ENCODE results near the gene KCNQ5. TPM values are rescaled to one million over a fixed set of nuclear protein-coding genes. Genes with fewer than 3 reads are reported as not detected.

Gene KCNQ5
- total and polyA plus RNA-seq, 2 of the 8 experiments (the other 6 are each of a cell fraction or from before 2014, with no cell fraction given), result 0.83 to 1.2 TPM

GRCh38 chr6:73036689-73037088, 414.8 kb downstream of the KCNQ5 start:
- Histone ChIP-seq H2AK5ac (ENCODE audit: low read depth, low read length) (no peak overlapping the region), H3K4me2 (ENCODE audit: insufficient read depth in 1 of 2, low read depth in 2 of 2, low read length in 2 of 2) (no peak overlapping the region), H4K20me1 (replicated peaks in 1 of 2; ENCODE audit: control insufficient read depth in 1 of 2, insufficient read depth in 2 of 2, low read length in 2 of 2) (no peaks in the 10 kb centered on the region), H3K56ac (replicated peaks; ENCODE audit: insufficient read length, low read depth, low read length) (no peak overlapping the region), H3K79me2 (ENCODE audit: control insufficient read depth in 1 of 2, insufficient read depth in 2 of 2, low read length in 2 of 2) (no peaks in the 10 kb centered on the region), H3K4me1 (replicated peaks in 1 of 4; ENCODE audit: control insufficient read depth in 3 of 4, insufficient read depth in 4 of 4, low read length in 3 of 4) (no peaks in the 10 kb centered on the region), H3K9ac (replicated peaks in 1 of 4; ENCODE audit: extremely low read depth in 1 of 4, low read depth in 3 of 4, low read length in 3 of 4) (no peak overlapping the region), H3K14ac (ENCODE audit: insufficient read length) (no peak overlapping the region), H4K5ac (ENCODE audit: insufficient read length, low read depth, low read length) (no peak overlapping the region), H3K79me1 (ENCODE audit: low read depth, low read length) (no peaks in the 10 kb centered on the region), H2AFZ (ENCODE audit: low read length) (no peak overlapping the region), H4K8ac (ENCODE audit: extremely low read depth, insufficient read depth, low read length) (no peak overlapping the region), H2BK15ac (ENCODE audit: low read length) (no peak overlapping the region), H3K27me3 (replicated peaks in 1 of 4; ENCODE audit: control insufficient read depth in 3 of 4, extremely low read depth in 1 of 4, insufficient read depth in 3 of 4, low read length in 3 of 4) (no peaks in the 10 kb centered on the region), H3K23ac (ENCODE audit: insufficient read length) (no peak overlapping the region), H3K23me2 (ENCODE audit: low read depth, low read length) (no peaks in the 10 kb centered on the region), H3K36me3 (ENCODE audit: control insufficient read depth in 2 of 4, insufficient read depth in 4 of 4, low read length in 3 of 4) (no peaks in the 10 kb centered on the region; a peak in 1 of 8 replicates), H2BK5ac (ENCODE audit: low read depth, low read length) (no peak overlapping the region), H3K4ac (replicated peaks; ENCODE audit: insufficient read length, low read depth, low read length) (no peak overlapping the region), H3K4me3 (ENCODE audit: extremely low read depth in 1 of 4, insufficient read depth in 2 of 4, low read depth in 3 of 4, low read length in 4 of 4) (no peak overlapping the region), H3K18ac (ENCODE audit: extremely low read depth, low read length) (no peak overlapping the region), H3K9me3 (ENCODE audit: insufficient read depth in 2 of 2, low read depth in 1 of 2, low read length in 1 of 2) (no peaks in the 10 kb centered on the region), H2BK20ac (ENCODE audit: low read length) (no peak overlapping the region), H3K27ac (ENCODE audit: low read depth, low read length) (no peak overlapping the region), H2BK120ac (replicated peaks; ENCODE audit: low read depth, low read length) (no peak overlapping the region), H2BK12ac (ENCODE audit: low read depth, low read length) (no peak overlapping the region), H4K91ac (replicated peaks; ENCODE audit: insufficient read length, low read length) (no peak overlapping the region)
- CTCF ChIA-PET (ENCODE audit: partially characterized antibody), result no interaction called here
- DNase-seq (ENCODE audit: low read depth in 1 of 2, low spot score in 2 of 2) (no peak), FAIRE-seq (no peak)
- POLR2A ChIA-PET (ENCODE audit: partially characterized antibody), result interaction anchor here (0.5 kb wide), 1 partner anchor 45 kb away, joined by 3 read pairs; no protein-coding TSS in a partner anchor
- WGBS, 2 experiments (ENCODE audit: extremely low coverage in 1 of 2, insufficient coverage in 1 of 2, insufficient read length in 1 of 2, insufficient replicate concordance in 2 of 2, low coverage in 1 of 2, low lambda C conversion rate in 2 of 2, missing lambda C conversion rate in 1 of 2), result 89% methylated on average over 4 of the region's 4 CpGs; no CpG with 5 or more reads in 1 of the 2 experiments
- TF ChIP-seq ZNF274 (IDR thresholded peaks at IDR 0.05; ENCODE audit: borderline replicate concordance, extremely low read depth, low read length) (no peak), HDAC6 (IDR thresholded peaks at IDR 0.05; ENCODE audit: low read depth, low read length) (no peak), HDAC2 (IDR thresholded peaks at IDR 0.05; ENCODE audit: borderline replicate concordance in 1 of 2, low read depth in 2 of 2, low read length in 2 of 2) (no peak), BACH1 (IDR thresholded peaks at IDR 0.05; ENCODE audit: low read length) (no peak), BRCA1 (IDR thresholded peaks at IDR 0.05; ENCODE audit: low read depth, low read length) (no peak), CEBPB (IDR thresholded peaks at IDR 0.05; ENCODE audit: low read depth, low read length) (no peak), RAD21 (IDR thresholded peaks at IDR 0.05 in 1 of 2, conservative IDR thresholded peaks at IDR 0.05 in 1 of 2; ENCODE audit: low read depth in 2 of 2, low read length in 2 of 2) (no peak), CREB1 (IDR thresholded peaks at IDR 0.05) (no peak), CTBP2 (IDR thresholded peaks at IDR 0.05; ENCODE audit: borderline replicate concordance, insufficient read depth, insufficient read length, low read length) (no peak), EP300 (IDR thresholded peaks at IDR 0.05; ENCODE audit: borderline replicate concordance in 1 of 2, low read depth in 2 of 2, low read length in 2 of 2) (no peak)
- TF ChIP-seq, protein P1, sequence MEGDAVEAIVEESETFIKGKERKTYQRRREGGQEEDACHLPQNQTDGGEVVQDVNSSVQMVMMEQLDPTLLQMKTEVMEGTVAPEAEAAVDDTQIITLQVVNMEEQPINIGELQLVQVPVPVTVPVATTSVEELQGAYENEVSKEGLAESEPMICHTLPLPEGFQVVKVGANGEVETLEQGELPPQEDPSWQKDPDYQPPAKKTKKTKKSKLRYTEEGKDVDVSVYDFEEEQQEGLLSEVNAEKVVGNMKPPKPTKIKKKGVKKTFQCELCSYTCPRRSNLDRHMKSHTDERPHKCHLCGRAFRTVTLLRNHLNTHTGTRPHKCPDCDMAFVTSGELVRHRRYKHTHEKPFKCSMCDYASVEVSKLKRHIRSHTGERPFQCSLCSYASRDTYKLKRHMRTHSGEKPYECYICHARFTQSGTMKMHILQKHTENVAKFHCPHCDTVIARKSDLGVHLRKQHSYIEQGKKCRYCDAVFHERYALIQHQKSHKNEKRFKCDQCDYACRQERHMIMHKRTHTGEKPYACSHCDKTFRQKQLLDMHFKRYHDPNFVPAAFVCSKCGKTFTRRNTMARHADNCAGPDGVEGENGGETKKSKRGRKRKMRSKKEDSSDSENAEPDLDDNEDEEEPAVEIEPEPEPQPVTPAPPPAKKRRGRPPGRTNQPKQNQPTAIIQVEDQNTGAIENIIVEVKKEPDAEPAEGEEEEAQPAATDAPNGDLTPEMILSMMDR (IDR thresholded peaks at IDR 0.05; ENCODE audit: control extremely low read depth in 1 of 3, insufficient read depth in 1 of 3, low read depth in 1 of 3, low read length in 3 of 3), result no peak

All from H1 (cell line).